Stimulated activated CD8-positive, alpha-beta memory T cell treated with anti-CD3 and anti-CD28 coated beads, Interleukin-15, amount 100 ng/mL, for 24 hours (primary cell): ENCODE results near the gene BIRC6.
"Not testable (repeated sequence)": the region's sequence is repeated elsewhere in the genome, so short reads cannot be mapped to it uniquely, and the experiment has no call there.

Experiments used
- DNase-seq: peaks from one replicate; pipeline ENCODE4 v3.0.0-alpha.2; 2020; ENCODE audit warnings: low read depth

BIRC6 gene

DNA sequence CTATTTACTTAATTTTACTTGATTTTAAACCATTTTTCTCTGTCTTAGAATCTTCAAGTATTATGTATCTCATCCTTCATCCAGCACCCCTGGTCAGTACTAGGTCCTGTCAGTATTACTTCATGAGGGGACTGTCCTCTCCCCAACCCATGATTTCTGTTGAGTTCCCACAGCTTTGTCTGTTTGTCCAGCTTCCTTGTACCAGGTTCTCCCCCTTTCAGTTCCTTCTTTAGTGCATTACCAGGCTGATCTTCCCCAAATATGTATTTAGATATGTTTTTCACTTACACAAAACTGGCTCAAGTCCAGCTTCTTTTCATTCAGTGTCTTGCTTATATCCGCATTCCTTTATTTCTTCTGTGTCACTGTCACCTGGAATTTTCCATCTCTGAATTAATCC is 257.3 kb downstream of the BIRC6 start:
- DNase-seq, result no peak

DNA sequence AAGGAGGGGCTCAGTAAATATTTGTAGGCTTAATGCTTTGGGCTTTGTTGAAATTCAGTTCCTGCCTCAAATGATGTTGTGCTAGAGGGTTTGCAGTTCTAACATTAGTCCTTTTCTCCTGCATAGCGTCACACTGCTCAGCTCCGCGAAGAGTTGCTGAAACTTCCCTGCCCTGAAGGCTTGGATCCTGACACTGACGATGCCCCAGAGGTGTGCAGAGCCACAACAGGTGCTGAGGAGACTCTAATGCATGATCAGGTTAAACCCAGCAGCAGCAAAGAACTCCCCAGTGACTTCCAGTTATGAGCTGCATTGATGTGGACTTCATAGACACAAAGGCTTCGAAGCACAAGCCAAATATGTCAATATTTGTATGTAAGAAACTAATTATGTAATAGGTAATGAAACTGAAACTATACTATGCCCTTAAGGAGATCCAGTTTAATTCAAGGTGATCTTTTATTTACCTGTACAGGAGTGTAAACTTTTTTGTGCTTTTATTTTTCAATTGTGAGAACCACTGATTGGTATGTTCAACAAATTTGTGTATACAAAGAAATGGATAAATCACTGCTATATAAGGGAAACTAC is 260.9 kb downstream of the BIRC6 start:
- no peak for DNase-seq

DNA sequence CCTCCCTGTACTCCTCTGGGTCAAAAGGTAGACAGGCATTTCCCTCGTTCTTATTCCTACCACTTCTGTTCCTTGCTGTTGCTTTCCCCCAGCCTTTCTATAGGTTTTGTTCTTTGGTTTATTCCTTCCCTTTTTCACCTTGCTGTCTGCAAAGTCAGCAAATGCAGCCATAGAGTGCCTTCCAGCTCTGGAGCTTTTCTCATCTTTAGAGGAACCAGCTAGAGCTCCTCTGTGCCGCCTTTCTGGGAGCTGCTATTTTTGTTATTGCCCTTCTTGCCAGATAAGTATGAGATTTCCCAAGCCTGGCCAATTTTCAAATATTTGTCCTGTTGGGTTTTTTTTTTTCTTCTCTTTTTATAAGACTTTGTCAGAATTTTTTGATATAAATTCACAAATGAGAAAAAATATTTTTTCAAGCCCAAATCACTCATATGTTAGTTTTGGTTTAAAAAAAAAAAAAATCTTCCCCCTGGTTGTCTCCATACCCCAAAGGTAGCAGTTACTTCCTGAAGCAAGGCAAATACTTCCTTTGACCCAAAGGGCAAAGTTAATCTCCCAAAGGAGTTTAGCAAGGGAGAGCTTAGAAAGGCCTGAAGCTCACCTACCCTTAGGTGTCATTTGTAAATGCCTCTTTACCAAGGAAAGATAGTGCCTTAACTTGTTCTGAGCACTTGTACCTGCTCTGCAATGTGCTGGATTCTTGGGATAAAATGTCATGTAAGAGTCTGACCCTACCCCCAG is 265.9 kb downstream of the BIRC6 start:
- DNase-seq, result no peak

DNA sequence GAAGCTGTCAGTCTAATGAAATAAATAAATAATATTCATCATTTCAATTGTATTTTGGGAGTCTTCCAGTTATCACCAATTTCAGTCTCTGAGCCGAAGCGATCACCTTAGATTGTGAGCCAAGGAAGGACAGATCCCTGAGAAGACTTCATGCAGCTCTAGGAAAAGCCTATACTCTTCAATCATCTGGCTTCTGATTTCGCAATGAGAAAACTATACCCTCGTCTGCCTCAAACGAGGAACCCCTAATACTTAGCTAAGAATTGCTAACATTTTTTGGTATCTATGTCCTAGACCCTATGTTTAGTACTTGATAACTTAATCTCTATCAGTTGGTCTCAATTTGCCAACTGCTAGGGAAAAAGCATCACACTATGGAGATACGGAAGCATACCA is 266.5 kb downstream of the BIRC6 start:
- DNase-seq, result no peak

DNA sequence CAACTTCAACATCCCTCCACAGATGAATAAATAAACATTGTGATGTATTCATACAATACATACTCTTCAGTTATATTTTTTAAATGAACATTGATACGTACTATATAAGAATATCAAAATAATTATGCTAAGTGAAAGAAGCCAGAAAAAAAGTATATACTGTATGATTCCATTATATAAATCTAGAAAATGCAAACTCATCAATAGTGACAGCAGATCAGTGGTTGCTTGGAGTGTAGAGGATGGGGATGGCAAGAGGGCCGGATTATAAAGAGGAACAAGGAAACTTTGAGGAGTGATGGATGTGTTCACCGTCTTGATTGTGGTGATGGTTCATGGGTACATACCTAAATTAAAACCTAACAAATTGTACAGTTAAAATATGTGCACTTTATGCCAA is 268.0 kb downstream of the BIRC6 start:
- no peak for DNase-seq

DNA sequence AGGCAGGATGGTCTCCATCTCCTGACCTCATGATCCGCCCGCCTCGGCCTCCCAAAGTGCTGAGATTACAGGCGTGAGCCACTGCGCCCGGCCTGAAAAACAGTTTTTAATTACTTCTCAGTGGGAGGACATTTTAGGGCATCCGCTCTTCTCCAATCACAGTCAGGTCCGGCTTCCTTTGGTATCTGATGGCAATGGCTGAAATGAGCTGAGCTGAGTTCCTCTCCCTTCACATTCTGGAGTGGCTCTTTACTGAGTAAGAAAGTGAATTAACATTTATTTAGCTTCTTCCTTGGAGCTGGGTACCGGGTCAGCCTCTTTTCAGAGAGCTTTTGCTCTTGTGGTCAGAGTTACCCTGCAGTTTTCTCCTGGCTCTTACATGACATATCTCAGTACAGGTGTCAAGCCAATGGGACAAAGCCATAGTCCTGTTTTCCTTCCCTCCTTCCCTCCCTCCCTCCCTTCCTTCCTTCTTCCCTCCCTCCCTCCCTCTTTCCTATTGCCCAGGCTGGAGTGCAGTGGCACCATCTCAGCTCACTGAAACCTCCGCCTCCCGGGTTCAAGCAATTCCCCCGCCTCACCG is 269.9 kb downstream of the BIRC6 start:
- no peak for DNase-seq

DNA sequence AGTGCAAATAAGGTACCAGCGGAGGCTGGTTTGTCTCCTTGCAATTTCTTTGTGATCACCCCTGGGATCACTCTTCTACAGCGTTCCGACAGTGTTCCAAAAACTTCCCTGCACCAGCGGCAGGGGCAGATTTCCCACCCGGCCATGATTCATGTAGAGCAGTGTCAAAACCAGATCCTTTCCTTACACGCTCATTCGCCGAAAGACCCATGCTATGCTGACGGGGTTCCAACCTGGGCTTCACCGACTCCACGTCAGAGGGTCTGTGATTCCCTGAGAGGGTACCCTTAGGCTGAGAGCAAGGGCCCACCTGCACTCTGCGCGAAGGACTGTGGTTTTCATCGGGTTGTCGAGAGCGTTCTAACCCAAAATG is 270.6 kb downstream of the BIRC6 start:
- no peak for DNase-seq

DNA sequence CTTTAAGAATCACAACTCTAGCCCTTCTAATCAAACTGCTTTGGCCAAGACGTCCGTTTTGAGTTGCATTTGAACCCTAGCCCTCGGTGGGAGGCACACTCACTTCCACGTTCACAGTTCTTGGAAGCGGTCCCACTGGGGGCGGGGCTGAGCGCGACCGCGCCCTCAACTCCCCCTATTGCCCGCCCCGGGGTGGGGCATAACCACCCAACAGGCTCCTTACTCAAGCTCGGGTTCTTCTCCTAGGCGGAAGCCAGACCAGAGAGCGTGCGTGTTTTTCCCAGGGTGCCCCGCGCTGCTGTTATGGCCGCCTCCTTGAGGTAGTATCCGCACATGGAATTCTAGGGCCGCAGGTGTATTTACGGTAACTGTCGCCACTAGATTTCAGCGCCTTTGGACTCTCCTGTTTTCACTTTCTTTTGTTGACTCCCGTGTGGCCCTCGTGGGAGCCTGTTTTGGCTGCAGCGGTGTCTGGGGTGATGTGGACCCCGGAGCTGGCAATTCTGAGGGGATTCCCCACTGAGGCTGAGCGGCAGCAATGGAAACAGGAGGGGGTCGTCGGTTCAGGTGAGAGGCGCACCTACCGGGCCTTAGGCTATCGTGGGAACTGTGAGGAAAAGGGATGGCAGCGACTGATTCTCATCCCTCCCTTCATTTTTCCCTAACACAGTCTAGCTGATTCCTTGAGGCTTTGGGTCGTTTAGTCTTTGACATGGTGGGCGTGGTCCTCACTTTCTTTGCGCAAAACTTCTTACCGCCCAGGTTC is 271.2 kb downstream of the BIRC6 start, which contains the start of gene TTC27:
TTC27 (plus strand) TSS at position 237 of the 766 bp plus-strand sequence; CDS start at position 480, 243 bp downstream.
- peak; percentile 85 for DNase-seq

DNA sequence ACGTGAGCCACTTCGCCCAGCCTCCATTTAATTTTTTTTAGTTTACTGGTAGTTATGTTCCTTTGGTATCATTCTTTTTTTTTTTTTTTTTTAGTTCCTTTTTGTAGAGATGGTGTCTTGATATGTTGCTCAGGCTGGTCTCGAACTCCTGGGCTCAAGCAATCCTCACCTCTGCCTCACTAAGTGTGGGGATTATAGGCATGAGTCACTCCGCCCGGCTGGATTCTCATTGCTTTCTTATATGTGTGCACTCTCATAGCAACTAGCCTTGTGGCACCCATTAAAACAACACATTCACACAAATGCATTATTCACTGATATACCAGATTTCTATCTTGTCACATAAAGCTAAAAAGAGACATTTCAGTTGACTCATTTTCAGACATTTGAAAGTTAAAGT is 275.3 kb downstream of the BIRC6 start:
- no peak for DNase-seq

DNA sequence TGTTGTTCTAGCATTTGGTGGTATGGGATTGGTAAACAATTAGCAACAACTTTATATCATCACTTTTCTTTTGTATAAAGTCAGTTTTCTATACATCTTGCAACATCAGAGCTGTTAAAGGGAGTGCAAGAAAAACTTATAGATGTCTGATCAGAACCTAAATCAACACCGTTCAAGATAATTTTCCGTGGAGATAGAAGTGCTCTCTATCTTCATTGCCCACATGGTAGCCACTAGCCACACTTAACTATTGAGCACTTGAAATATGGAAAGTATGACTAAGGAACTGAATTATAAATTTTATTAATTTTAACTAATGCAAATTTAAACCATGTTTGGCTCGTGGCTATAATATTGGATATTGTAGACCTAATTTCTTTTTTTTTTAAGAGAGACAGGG is 276.2 kb downstream of the BIRC6 start:
- no peak for DNase-seq

DNA sequence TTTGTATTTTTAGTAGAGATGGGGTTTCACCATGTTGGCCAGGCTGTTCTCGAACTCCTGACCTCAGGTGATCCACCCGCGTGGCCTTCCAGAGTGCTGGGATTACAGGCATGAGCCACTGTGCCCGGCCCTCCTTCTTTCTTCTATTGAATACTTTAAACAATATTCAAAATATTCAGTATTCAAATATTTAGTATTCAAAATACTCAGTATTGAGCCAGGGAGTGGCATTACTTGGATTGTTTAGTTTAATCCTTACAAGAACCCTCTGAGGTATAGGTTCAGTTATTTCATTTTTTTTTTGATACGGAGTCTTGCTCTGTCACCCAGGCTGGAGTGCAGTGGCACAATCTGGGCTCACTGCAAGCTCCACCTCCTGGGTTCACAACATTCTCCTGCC is 281.7 kb downstream of the BIRC6 start:
- DNase-seq, result not testable (repeated sequence)

DNA sequence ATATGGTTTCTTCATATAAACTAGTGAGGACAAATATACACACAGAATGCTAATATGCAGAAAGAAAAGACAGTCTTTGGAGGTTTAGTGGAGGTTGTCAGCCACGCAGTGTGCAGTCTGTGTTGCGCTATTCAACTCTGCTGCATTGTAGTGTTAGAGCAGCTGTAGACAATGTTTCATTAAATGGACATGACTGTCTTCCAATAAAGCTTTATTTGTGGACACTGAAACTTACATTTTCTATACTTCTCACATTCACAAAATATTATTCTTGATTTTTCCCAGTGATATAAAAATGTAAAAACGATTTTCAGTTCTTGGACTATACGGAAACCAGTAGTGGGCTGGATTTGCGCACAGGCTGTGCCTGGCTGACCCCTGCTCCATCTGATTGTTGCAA is 284.4 kb downstream of the BIRC6 start:
- DNase-seq, result no peak

DNA sequence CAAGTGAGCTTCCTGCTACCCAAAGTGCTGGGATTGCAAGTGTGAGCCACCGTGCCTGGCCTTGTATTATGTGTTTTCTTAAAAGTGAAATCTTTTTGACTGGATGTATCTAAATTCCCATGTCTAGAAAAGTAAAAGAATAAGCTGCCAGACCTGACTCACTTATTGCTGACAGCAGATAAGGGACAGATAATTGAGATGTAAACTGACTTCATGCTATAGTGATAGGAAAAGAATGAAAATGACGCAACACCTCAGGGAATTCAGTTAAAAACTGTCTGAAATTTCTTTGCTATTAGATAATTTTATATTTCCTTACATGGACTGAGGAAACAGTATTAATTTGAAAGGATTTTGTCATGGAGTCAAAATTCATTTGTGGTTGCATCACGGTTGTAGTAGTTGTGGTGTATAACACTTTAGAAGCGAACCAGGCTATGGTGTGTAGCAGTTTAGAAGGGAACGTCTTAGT is 290.4 kb downstream of the BIRC6 start:
- DNase-seq, result no peak

DNA sequence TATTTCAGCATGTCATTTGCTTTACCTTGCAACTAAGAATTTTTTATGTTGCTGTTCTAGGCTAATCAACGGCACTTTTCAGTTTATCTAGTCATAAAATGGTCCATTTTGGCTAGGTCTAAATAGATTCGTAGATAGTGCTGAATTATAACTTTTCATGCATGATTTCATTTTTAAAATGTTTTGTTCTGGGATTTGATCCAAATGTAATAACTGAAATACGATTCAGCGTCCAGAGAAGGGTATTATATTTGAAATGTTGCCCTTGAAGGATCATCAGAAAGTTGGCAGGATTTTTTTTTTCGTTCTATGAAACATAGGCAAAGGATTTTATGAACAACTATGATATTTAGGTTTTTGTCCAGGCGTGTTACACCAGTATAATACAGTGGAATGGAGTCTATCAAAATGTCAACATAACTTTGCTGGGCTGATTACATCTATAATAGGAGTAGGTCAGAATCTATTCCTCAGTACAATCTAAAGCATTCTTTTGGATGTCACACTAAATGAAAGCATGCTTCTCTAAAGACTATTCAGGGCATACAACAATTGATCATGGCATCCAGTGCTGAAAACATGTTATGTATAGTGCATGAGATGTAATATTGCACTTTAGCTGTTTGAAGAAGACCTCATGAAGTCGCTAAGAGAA is 295.9 kb downstream of the BIRC6 start:
- no peak for DNase-seq

DNA sequence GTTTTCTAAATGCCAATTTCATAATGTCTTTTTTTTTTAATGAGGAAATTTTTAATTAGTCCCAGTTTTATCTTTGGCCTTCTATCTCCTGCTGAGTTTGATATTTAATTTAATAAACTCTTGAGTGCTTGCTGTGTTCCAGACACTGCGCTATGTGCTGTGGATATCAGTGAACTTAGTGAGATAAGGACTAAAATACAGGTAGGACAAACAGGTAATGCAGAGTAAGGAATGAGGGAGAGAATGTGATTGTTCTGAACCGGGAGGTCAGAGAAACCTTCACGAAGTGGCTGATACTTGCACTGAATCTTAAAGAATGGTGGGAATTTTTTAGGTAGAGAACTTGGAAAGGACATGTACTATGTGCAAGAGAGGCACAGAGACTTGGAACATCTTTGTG is 299.2 kb downstream of the BIRC6 start:
- no peak for DNase-seq

DNA sequence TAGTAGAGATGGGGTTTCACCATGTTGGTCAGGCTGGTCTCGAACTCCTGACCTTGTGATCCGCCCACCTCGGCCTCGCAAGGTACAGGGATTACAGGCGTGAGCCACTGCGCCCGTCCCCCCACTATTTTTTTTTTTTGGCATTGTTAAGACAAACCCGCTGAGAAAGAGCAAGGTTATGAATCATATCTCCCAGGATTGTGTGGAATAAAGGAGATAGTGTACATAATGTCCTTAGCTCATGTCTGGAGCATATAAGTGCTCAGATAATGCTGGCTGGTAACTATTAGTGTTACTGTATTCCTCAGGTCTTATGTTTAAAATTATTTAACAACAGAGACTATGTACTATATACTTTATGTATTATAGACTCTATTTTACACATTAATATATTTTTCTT is 307.0 kb downstream of the BIRC6 start:
- DNase-seq, result no peak

DNA sequence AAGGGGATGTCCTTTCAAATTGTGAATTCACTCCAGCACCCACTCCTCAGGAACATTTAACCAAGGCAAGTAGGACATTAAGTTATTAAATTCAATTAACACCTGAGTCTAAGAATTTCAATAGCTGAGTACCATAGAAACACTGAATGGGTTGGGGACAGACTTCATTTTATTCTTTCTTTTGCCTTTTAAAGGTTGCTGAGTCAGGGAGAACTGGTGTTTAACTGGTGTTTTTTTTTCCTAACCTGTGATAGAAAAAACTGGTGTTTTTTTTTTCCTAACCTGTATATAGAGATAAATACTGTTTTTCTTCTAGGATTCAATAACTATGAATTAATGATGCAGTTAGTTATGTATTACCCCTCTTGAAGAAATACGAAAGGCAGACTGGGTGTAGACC is 309.9 kb downstream of the BIRC6 start:
- DNase-seq, result no peak

DNA sequence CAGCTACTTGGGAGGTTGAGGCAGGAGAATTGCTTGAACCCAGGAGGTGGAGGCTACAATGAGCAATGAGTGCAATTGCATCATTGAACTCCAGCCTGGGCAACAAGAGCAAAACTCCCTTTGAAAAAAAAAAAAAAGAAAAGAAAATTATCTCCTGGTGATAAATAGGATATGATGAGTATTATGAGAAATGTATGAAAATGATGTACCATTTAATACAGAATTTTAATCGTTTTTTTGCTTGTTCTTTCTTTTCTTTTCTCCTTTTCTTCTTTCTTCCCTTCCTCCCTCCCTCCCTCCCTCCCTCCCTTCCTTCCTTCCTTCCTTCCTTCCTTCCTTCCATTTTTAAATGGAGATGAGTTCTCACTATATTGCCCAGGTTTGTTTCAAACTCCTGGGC is 311.4 kb downstream of the BIRC6 start:
- no peak for DNase-seq
